ENCODE measurements around the gene PRKCZ.
"Not testable (repeated sequence)": the region's sequence is repeated elsewhere in the genome, so short reads cannot be mapped to it uniquely, and the experiment has no call there.

Gene PRKCZ

DNA sequence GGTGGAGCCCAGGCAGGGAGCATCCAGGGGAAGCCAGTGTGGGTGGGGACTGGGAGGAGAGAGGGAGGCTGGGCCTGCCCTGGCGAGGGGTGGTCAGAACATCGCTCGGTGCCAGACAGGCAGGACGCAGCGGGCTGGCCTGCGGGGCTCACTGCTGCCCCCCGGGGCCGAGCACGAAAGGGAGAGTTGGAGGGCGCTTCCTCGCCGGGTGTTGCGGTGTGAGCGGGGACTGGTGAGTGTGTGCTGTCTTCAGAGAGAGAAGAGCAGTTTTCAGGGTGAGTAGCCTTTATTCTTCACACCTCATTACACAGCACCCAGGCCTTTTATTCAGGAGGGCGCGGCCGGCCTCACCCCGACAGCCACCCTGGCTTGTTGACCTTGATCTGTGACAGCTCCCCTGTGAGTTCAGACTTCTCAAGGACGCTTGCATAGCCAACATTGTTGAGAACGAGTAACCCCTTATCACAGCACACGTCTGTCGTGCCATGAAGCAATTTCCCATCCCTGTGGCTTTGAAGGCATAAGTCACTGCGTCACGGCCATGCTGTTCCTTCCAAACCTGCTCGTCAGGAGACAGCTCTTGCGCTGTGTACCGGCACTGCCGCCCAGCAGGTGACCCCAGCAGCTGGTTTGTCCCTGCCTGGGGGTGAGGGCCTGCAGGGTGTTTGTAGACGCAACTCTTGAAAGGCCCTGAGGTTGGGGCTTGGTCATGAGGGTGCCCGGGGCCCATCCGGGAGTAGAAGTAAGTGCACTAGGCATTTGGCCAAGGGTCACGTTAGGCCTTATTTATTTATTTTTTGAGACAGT lies 54.6 kb downstream of the PRKCZ start:
- DNase-seq = no peak

- no peak for DNase-seq
Observed at GRCh38 chr1:2105781-2106524, 55.7 kb downstream of the PRKCZ start.

DNA sequence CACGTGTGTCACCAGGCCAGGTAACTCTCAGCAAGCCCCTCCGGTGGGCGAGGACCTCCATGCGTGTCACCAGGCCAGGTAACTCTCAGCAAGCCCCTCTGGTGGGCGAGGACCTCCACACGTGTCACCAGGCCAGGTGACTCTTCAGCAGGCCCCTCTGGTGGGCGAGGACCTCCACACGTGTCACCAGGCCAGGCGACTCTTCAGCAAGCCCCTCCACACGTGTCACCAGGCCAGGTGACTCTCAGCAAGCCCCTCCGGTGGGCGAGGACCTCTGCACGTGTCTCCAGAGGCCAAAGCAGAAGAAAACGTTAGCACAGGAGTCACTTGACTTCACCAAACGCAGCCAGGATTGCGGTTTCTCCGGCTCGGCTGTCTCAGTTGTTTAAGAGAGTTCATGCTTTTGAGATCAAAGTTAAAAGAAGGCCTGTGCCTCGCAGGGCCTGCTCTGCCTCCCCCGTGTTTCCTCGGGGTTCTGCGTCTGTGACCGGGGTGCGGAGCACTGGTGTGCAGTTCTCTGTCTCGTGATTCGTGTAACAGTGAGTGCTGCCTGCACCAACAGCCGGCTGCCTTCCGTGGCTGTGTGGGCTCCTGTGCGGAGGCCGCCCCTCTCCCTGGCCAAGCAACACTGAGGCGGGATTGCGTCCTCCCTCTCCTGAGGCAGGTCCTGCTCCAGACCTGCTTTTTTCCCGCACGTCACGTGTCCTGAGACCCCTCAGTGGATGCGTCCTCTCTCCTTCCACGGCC lies 56.6 kb downstream of the PRKCZ start:
- DNase-seq = no peak

GRCh38 chr1:2107586-2108212 lies 57.5 kb downstream of the PRKCZ start:
- no peak for DNase-seq

- no peak for DNase-seq
Observed at GRCh38 chr1:2108213-2108876, 58.1 kb downstream of the PRKCZ start.

- no peak for DNase-seq
Observed at GRCh38 chr1:2108877-2109580, 58.8 kb downstream of the PRKCZ start.

DNA sequence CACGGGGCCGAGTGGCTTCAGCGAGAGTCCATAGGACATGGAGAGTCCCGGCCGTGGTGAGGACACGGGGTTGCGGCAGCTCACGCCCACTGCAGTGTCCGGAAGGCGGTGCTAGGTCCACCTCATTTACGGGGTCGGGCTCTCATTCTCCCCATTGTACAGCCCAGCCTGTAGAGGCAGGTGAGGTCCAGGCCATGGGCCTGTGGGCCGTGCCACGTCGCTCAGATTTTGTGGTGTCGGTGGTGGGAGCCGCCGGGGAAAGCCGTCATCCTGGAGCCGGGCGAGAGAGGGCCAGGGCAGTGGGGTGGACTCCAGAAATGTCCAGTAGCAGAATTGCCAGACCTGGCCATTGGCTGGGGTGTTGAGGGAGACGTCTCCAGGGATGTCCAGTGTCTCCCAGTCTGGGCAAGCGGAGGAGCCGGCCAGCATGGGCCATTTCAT lies 59.4 kb downstream of the PRKCZ start:
- DNase-seq = no peak

DNA sequence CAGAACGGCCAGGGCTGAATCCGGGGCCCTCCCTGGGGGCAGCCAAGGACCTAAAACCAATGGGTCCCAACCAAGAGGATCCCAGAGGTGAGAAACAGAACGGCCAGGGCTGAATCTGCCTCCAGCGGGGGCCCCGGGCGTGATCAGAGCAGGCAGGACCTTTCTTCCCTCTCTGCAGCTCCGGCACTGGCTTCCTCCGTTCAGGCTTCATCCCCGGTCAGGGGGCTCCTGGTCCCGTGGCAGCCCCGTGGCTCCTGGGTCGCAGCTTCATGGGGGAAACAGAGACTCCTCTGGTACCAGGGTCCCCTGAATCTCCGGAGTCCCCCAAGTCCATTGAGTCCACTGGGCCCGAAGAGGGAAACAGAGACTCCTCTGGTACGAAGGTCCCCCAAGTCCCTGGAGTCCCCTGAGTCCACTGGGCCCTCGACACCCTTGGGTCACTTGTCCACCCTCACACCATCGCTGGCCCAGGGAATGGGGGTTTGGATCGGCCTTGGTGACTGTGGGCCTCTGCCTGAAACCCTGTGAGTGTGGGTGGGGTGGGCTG lies 60.1 kb downstream of the PRKCZ start:
- no peak for DNase-seq

DNA sequence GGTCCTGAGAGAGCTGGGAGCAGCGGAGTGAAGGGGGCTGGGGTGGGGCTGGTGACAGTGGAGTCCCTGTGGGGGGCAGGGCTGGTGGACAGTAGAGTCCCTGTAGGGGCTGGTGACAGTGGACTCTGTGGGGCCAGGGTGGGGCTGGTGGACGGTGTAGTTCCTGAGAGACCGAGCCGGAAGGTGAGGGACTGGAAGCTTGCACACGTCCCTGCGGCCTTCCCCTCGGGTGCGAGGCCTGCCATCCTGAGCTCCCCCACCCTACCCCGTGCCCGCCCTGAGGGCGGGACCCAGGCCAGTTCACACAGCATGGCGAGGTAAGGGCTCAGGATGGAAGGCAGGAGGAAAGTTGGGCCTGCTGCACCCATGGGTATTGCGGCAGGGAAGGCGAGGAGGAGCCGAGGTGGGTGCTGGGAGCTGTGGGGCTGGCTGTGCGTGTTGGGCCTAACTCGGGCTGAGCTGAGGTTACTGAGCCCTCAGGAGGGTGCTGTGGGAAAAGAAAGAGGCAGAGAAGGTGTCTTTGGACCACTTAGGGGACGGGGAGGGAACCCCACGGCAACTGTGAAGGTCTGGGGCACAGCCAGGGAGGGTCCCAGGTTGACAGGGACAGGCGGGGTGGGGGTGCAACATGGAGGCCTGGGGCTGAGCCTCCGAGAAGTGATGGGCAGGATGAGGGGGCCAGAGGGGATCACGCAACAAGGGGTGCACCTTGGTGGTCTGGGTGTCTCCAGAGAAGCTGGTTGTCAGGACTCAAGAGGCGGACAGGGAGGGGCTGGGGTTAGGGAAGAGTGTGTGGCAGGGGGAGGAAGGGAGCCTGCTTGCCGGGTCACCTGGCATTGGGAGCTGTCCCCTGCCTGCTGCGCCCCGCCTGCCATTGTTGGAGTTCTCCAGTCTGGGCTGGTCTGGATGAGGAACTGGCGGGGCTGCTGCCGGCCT lies 60.8 kb downstream of the PRKCZ start:
- no peak for DNase-seq

DNA sequence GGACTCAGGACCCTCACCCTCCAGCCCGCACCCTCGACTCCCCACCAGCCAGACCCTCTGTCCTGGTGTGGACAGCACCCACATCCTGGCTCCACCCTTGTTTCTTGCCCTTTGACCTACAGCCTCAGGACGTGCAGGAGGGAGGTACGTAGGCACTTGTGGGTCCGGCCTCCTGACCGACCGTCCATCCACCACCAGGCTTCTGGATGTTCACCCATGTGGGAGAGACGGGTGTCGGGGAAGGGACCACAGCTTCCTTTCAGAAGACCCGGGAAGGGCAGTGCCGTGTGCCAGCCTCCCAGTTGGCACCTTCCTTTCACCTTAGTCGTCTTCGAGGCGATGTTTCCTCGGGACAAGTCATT lies 61.4 kb downstream of the PRKCZ start:
- no peak for DNase-seq

- no peak for DNase-seq
Observed at GRCh38 chr1:2112280-2112701, 62.1 kb downstream of the PRKCZ start.

GRCh38 chr1:2113620-2114135 lies 63.5 kb downstream of the PRKCZ start:
- DNase-seq = no peak

GRCh38 chr1:2114635-2115007 lies 64.4 kb downstream of the PRKCZ start:
- DNase-seq = not testable (repeated sequence)

GRCh38 chr1:2115008-2115641 lies 64.9 kb downstream of the PRKCZ start:
- DNase-seq = no peak

DNA sequence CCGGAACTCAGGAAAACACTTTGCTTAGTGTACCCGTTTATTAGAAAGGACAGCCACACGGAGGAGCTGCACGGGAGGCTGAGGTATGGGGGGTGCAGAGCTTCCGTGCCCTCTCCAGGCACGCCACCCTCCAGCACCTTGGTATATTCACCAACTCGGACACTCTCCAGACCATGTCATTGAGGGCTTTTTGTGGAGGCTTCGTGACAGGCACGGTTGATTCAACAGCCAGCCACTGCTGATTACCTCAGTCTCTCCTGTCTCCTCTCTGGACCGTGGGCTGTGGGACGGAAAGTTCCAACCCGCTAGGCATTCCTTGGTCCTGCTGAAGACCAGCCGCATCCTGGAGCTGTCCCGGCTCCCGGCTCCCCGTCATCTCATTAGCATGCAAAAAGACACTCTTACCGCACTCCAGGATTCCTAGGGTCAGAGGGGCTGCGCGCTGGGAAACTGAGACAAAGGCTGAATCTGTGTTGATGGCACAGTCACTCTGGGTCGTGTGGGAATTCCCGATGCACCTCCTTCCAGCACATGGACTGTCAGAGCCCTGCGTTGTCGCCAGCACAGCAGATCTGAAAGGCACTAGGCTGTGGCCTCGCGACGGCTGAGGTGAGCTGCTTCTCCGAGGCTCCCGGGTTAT lies 65.6 kb downstream of the PRKCZ start:
- no peak for DNase-seq

- no peak for DNase-seq
Observed at GRCh38 chr1:2119886-2120285, 69.7 kb downstream of the PRKCZ start.

GRCh38 chr1:2121101-2121691 lies 71.0 kb downstream of the PRKCZ start:
- DNase-seq = no peak

GRCh38 chr1:2121794-2122193 lies 71.6 kb downstream of the PRKCZ start:
- not testable (repeated sequence) for DNase-seq
